GM23248 (cell line): ENCODE measurements around the gene NALCN. TPM values are rescaled to one million over a fixed set of nuclear protein-coding genes. Genes with fewer than 3 reads are reported as not detected.
A peak's percentile ranks its signal among the peaks of the same experiment; 100 is the strongest.

ENCODE experiments used
- DNase-seq: peaks from one replicate; pipeline ENCODE4 v3.0.0-alpha.2; 2015
- H2AFZ ChIP-seq: fragments of 200-600 bp; sonication (generic); 2 replicates; pipeline ENCODE4 v1.6.1; 2016; ENCODE audit warnings: antibody characterized with exemption
- H3F3A ChIP-seq: fragments of 200-600 bp; sonication (generic); 2 replicates; pipeline ENCODE4 v1.6.1; 2016; ENCODE audit warnings: mild to moderate bottlenecking, antibody characterized with exemption, mixed run types; ENCODE audit not compliant: insufficient read depth
- H3K27ac ChIP-seq: fragments of 200-600 bp; sonication (generic); 2 replicates; pipeline ENCODE4 v1.5.1; 2016; ENCODE audit warnings: mild to moderate bottlenecking
- H3K27me3 ChIP-seq: fragments of 200-600 bp; sonication (generic); replicated peaks from 2 replicates; pipeline ENCODE4 v1.6.1; 2016; ENCODE audit warnings: mild to moderate bottlenecking; ENCODE audit not compliant: insufficient read depth
- H3K36me3 ChIP-seq: fragments of 200-600 bp; sonication (generic); 2 replicates; pipeline ENCODE4 v1.6.1; 2016; ENCODE audit warnings: low read depth, mild to moderate bottlenecking
- H3K4me1 ChIP-seq: fragments of 200-600 bp; sonication (generic); 2 replicates; pipeline ENCODE4 v1.6.1; 2016; ENCODE audit warnings: mild to moderate bottlenecking; ENCODE audit not compliant: insufficient read depth
- H3K4me2 ChIP-seq: fragments of 200-600 bp; sonication (generic); one replicate; pipeline ENCODE4 v1.6.1; 2016; ENCODE audit warnings: mild to moderate bottlenecking; ENCODE audit not compliant: unreplicated experiment
- H3K4me3 ChIP-seq: fragments of 200-600 bp; sonication (generic); 2 replicates; pipeline ENCODE4 v1.5.1; 2016; ENCODE audit warnings: mild to moderate bottlenecking
- H3K79me2 ChIP-seq: fragments of 200-600 bp; sonication (generic); 2 replicates; pipeline ENCODE4 v1.6.1; 2016; ENCODE audit warnings: mild to moderate bottlenecking; ENCODE audit not compliant: insufficient read depth
- H3K9ac ChIP-seq: fragments of 200-600 bp; sonication (generic); 2 replicates; pipeline ENCODE4 v1.6.1; 2016; ENCODE audit warnings: mild to moderate bottlenecking
- H3K9me2 ChIP-seq: fragments of 200-600 bp; sonication (generic); 2 replicates; pipeline ENCODE4 v1.6.1; 2016; ENCODE audit warnings: mixed run types, mild to moderate bottlenecking, moderate library complexity; ENCODE audit not compliant: insufficient read depth
- H3K9me3 ChIP-seq: fragments of 200-600 bp; sonication (generic); one replicate; pipeline ENCODE4 v1.6.1; 2017; ENCODE audit warnings: low read depth
- H4K20me1 ChIP-seq: fragments of 200-600 bp; sonication (generic); 2 replicates; pipeline ENCODE4 v1.6.0; 2016; ENCODE audit not compliant: insufficient read depth
- EZH2 ChIP-seq: fragments of 200-600 bp; sonication (generic); IDR thresholded peaks from 2 replicates; pipeline ENCODE4 v1.6.1; 2018; ENCODE audit warnings: antibody characterized with exemption, mild to moderate bottlenecking; ENCODE audit not compliant: insufficient read depth, poor library complexity, severe bottlenecking
- EZH2phosphoT487 ChIP-seq: fragments of 200-600 bp; sonication (generic); IDR thresholded peaks from 2 replicates; pipeline ENCODE4 v1.6.1; 2018; ENCODE audit warnings: antibody characterized with exemption, moderate library complexity, mild to moderate bottlenecking, low read depth; ENCODE audit not compliant: insufficient read depth
- WGBS, 2 experiments: methylation state at CpG; one replicate each; pipeline ENCODE4 v1.1.6; 2015 to 2017; ENCODE audit warnings: low lambda C conversion rate in 2 of 2, low coverage in 1 of 2; ENCODE audit errors: missing lambda C conversion rate in 2 of 2; 5-methylcytosine and 5-hydroxymethylcytosine counted together
- in situ Hi-C: fragments of 300-500 bp; cut with MboI; formaldehyde crosslinking; loops from 2 replicates; pipeline ENCODE4 v1.15.0; 2020
- polyA plus RNA-seq: library from polyadenylated mRNA; unstranded; fragments of >200 nt; fragmentation: Nextera tagmentation; extraction: Ambion mirVana; gene quantifications from 2 replicates; pipeline ENCODE4 v1.2.1, GENCODE V29; 2016
- total RNA-seq: library from RNA; depleted of rRNA; stranded (reverse); fragments of >200 nt; shearing (Covaris generic); gene quantifications from 2 replicates; pipeline ENCODE4 v1.2.3, GENCODE V29; 2014

Gene NALCN
- total and polyA plus RNA-seq, 2 experiments from 2014 or later: 3.1 to 3.6 TPM

DNA sequence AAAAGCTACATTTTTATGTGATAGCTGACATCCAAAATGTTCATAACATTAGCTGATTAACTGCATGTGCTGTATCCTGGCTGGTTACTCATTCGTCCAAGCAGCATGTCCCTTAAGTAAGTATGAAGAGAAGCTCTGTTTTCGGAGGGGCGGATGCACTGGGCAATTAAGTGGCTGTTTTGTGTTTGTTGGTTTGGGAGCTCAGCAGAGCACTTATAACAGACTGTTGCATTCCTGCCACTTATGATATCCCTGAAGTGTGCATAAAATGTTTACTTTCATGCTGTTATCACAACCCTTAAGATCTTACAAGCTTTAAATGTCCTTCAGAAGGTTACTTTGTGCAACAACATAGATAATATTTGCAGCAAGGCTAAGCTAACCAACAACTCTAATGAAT is 264.1 kb downstream of the NALCN start:
- H3K27me3 ChIP-seq: no peaks in the 10 kb centered on the region
- 78 to 86% methylated on average over 3 of the region's 3 CpGs for WGBS, 2 experiments
- H3K36me3 ChIP-seq: no peaks in the 10 kb centered on the region
- no peaks in the 10 kb centered on the region for H3K9me3 ChIP-seq
- H3K4me3 ChIP-seq: no peak overlapping the region
- in situ Hi-C loops: loop anchor here (10.0 kb wide), 1 partner anchor 323 kb away; no protein-coding TSS in a partner anchor
- no peak overlapping the region for H2AFZ ChIP-seq
- no peak for TF ChIP-seq EZH2
- TF ChIP-seq EZH2phosphoT487: no peak
- H4K20me1 ChIP-seq: no peaks in the 10 kb centered on the region
- no peak for DNase-seq
- no peak overlapping the region for H3K27ac ChIP-seq
- peaks cover 33% of the 10 kb centered on the region for H3K4me1 ChIP-seq
- no peaks in the 10 kb centered on the region for H3K79me2 ChIP-seq
- H3F3A ChIP-seq: 0 out of 2 replicates have a peak, but pooled peaks cover 3% of the 10 kb centered on the region
- H3K9ac ChIP-seq: no peak overlapping the region
- no peak overlapping the region for H3K4me2 ChIP-seq
- no peaks in the 10 kb centered on the region for H3K9me2 ChIP-seq

DNA sequence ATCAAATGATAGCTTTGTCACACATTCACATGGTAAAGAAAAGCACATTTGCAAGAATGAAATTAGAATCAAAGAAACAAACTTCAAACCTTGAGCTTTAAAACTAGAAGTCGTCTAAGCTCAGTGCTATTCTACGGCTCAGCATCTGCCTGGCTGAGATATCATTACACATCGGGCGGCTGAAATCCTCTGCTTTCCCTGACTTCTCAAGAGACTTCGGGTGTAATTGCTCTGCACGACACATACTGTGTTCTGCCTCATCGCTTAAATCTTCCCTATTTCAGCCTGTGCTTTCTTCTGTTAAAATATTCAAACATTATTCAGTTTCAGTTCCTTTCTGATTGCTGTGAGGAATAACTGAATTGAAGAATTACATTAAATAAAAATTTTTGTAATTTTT is 265.3 kb downstream of the NALCN start:
- no peak overlapping the region for H3K27ac ChIP-seq
- TF ChIP-seq EZH2 (no peak), EZH2phosphoT487 (no peak)
- no peaks in the 10 kb centered on the region for H3K36me3 ChIP-seq
- no peaks in the 10 kb centered on the region for H3K9me3 ChIP-seq
- H3K4me1 ChIP-seq: peaks cover 28% of the 10 kb centered on the region
- H3K79me2 ChIP-seq: no peaks in the 10 kb centered on the region
- no peaks in the 10 kb centered on the region for H3K9me2 ChIP-seq
- WGBS, 2 experiments: 26 to 27% methylated on average over 7 of the region's 7 CpGs
- peak overlapping the region; percentile 31; the same call in 1 of the 2 replicates for H3K9ac ChIP-seq
- H3K27me3 ChIP-seq: no peaks in the 10 kb centered on the region
- no peaks in the 10 kb centered on the region for H4K20me1 ChIP-seq
- peak overlapping the region; percentile 73 for H2AFZ ChIP-seq
- peak overlapping the region; percentile 27; the same call in 1 of the 2 replicates for H3K4me3 ChIP-seq
- in situ Hi-C loops: loop anchor here (10.0 kb wide), 1 partner anchor 324 kb away; no protein-coding TSS in a partner anchor
- H3F3A ChIP-seq: peaks cover 3% of the 10 kb centered on the region; the same call in 1 of the 2 replicates
- peak overlapping the region; percentile 60 for H3K4me2 ChIP-seq
- peak; percentile 67 for DNase-seq

DNA sequence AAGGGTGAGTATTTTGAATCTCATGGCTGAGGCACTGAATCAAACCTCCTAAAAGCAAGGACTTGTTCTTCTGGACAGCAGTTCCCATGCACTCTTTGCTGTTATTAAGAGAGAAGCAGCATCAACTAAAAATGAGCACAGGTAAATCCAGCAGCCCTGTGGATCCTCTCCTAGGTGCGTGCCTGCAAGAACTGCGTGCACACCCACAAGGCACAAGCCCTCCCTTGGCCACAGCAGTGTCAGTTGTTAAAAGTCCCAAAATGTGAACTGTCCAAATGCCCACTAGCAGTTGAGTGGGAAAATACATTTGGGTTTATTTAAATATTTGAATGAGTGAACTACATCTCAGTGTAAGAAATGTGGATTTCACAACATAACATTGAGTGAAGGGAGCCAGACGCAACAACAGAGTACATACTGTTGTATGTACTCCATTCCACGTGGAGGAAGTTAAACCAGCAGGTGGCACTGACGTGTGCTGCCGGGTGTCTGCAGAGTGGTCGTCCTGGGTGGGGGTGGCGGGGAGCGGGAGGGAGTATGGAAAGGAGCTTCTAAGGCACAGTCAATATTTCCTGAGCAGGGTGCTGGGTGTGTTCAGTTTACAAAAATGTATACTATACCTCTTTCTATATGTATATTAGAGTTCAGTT is 266.4 kb downstream of the NALCN start:
- H3K4me2 ChIP-seq: no peak overlapping the region
- H3K27ac ChIP-seq: no peak overlapping the region
- no peaks in the 10 kb centered on the region for H3K9me3 ChIP-seq
- no peak overlapping the region for H3K9ac ChIP-seq
- no peak overlapping the region for H2AFZ ChIP-seq
- H3K9me2 ChIP-seq: no peaks in the 10 kb centered on the region
- no peaks in the 10 kb centered on the region for H3K36me3 ChIP-seq
- H3K4me3 ChIP-seq: no peak overlapping the region
- WGBS, 2 experiments: 50 to 52% methylated on average over 9 of the region's 9 CpGs
- H3K27me3 ChIP-seq: no peaks in the 10 kb centered on the region
- H4K20me1 ChIP-seq: no peaks in the 10 kb centered on the region
- peaks cover 3% of the 10 kb centered on the region; the same call in 1 of the 2 replicates for H3F3A ChIP-seq
- DNase-seq: peak; percentile 50
- in situ Hi-C loops: loop anchor here (10.0 to 25.0 kb wide), 3 partner anchors 325 to 1412 kb away; no protein-coding TSS in a partner anchor
- H3K4me1 ChIP-seq: peaks cover 28% of the 10 kb centered on the region
- TF ChIP-seq EZH2phosphoT487: no peak
- TF ChIP-seq EZH2: no peak
- H3K79me2 ChIP-seq: no peaks in the 10 kb centered on the region

DNA sequence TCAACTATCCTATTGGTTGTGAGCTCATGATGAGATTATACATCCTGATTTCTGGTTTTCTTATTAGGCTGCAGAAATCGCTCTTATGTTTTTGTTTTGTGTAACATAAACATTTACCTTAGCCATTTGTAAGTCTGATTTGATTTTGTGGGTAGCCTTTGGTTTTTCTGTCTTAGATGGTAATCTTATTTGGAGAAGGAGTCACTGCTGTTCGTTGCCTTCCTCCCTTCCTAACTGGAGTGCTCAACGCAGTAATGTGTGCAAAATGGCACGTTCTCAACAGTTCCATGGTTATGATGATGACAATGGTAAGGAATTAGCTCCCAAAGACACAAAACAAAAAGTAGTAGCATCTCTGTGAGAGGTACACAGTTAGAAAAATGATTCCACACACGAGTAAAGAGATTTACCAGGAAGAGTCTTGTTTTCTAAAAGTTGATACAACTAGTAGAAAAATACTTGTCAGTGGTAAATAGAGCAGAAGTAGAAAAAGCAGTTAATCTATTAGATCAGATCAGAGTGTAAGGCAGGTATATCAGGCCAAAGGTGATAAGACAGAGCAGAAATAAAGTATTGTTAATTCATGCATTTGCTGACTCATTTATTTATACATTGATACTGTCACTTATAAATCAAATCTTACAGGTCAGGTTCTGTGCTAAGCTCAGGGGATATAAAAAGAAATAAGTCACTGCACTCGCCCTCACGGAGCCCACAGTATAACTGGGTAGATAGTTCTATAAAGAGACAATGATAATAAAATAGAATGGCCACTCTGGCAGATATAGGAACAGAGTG is 270.0 kb downstream of the NALCN start:
- TF ChIP-seq EZH2phosphoT487 (no peak), EZH2 (no peak)
- H3K4me2 ChIP-seq: no peak overlapping the region
- DNase-seq: no peak
- H3K27ac ChIP-seq: no peak overlapping the region
- no peaks in the 10 kb centered on the region for H3K9me3 ChIP-seq
- no peak overlapping the region for H3K9ac ChIP-seq
- H3K36me3 ChIP-seq: no peaks in the 10 kb centered on the region
- H4K20me1 ChIP-seq: no peaks in the 10 kb centered on the region
- peaks cover 3% of the 10 kb centered on the region; the same call in 1 of the 2 replicates for H3F3A ChIP-seq
- H2AFZ ChIP-seq: peak overlapping the region; percentile 1; the same call in 1 of the 2 replicates
- WGBS, 2 experiments: 90 to 94% methylated on average over 7 of the region's 7 CpGs
- H3K79me2 ChIP-seq: no peaks in the 10 kb centered on the region
- in situ Hi-C loops: loop anchor here (10.0 to 25.0 kb wide), 2 partner anchors 609 to 1416 kb away; no protein-coding TSS in a partner anchor
- no peaks in the 10 kb centered on the region for H3K9me2 ChIP-seq
- H3K4me1 ChIP-seq: peaks cover 15% of the 10 kb centered on the region
- H3K27me3 ChIP-seq: peaks cover 2% of the 10 kb centered on the region; the same call in 1 of the 2 replicates
- no peak overlapping the region for H3K4me3 ChIP-seq
